ENCODE data around the gene TMEM233. TPM values are rescaled to one million over a fixed set of nuclear protein-coding genes. Genes with fewer than 3 reads are reported as not detected.

TMEM233 gene
- total RNA-seq, 1 experiment from 2014 or later: not detected

- RAD21 ChIA-PET (ENCODE audit: low non-redundant PET in 1 of 2, low total read pairs in 2 of 2, uncharacterized antibody in 2 of 2, unreplicated experiment in 2 of 2): no interaction called here
These were observed 19.9 kb downstream of the TMEM233 start for GRCh38 chr12:119613319-119613936.

More at GRCh38 chr12:119613319-119613936, 19.9 kb downstream of the TMEM233 start:
- ATAC-seq (peak; percentile 90), DNase-seq (ENCODE audit: low read depth, low spot score) (peak; percentile 70)
- intact Hi-C loops (cut with micrococcal nuclease): no loop called here
- H3K27me3 ChIP-seq (ENCODE audit: insufficient read depth, low read length): no peaks in the 10 kb centered on the region
- CTCF ChIA-PET: interaction anchor here (1.2 kb wide), 1 partner anchor 29 kb away, joined by 6 read pairs; no protein-coding TSS in a partner anchor
- BruUV-seq (replicated peaks): no TSS peak
- TF ChIP-seq TCF7L2 (IDR thresholded peaks at IDR 0.05; ENCODE audit: borderline replicate concordance, extremely low read depth, insufficient read depth, insufficient read length) (no peak), CTCF (IDR thresholded peaks at IDR 0.05 in 2 of 3, conservative IDR thresholded peaks at IDR 0.05 in 1 of 3; ENCODE audit: borderline replicate concordance in 1 of 3, insufficient read depth in 1 of 3, low read depth in 2 of 3, low read length in 2 of 3) (no peak), FOSL1 (IDR thresholded peaks at IDR 0.05; ENCODE audit: low read depth) (peak; percentile 56), EZH2 (IDR thresholded peaks at IDR 0.05) (no peak), MAX (IDR thresholded peaks at IDR 0.05) (no peak), RAD21 (IDR thresholded peaks at IDR 0.05; ENCODE audit: low read depth) (peak; percentile 4; the same call in 1 of the 2 replicates), ZFX (IDR thresholded peaks at IDR 0.05) (no peak), JUND (IDR thresholded peaks at IDR 0.05) (peak; percentile 62)
- POLR2A ChIA-PET: interaction anchor here (1.2 kb wide), 1 partner anchor 9 kb away, joined by 3 read pairs; no protein-coding TSS in a partner anchor
- no peak overlapping the region for H3K27ac ChIP-seq (ENCODE audit: low read depth, low read length)
- no peaks in the 10 kb centered on the region for H3K36me3 ChIP-seq (ENCODE audit: control insufficient read depth in 1 of 2, insufficient read depth in 2 of 2, low read length in 2 of 2)
- H3K4me3 ChIP-seq (replicated peaks in 1 of 2; ENCODE audit: low read depth in 1 of 2, low read length in 2 of 2): no peak overlapping the region
- no peaks in the 10 kb centered on the region for H4K20me1 ChIP-seq (ENCODE audit: insufficient read depth)
- H3K79me2 ChIP-seq (ENCODE audit: insufficient read depth, low read length): no peaks in the 10 kb centered on the region
- H3K9me2 ChIP-seq (ENCODE audit: insufficient read depth): no peaks in the 10 kb centered on the region
- H3K4me1 ChIP-seq (ENCODE audit: control insufficient read depth in 1 of 2, insufficient read depth in 2 of 2, low read length in 2 of 2): peaks cover 0 to 10% of the 10 kb centered on the region in 2 experiments; a peak in 2 of 4 replicates
- peak overlapping the region; percentile 65 for H2AFZ ChIP-seq (ENCODE audit: low read depth, low read length, poor library complexity, severe bottlenecking)
- H3K9me3 ChIP-seq (ENCODE audit: control insufficient read depth in 1 of 2, insufficient read depth in 1 of 2, low read depth in 1 of 2, low read length in 2 of 2): no peaks in the 10 kb centered on the region
- no peak overlapping the region for H3K9ac ChIP-seq (ENCODE audit: low read length)
- peak overlapping the region; percentile 54 for H3K4me2 ChIP-seq (ENCODE audit: low read length)
